Neural progenitor cell (in vitro differentiated cells): ENCODE data around the gene BATF. TPM values are rescaled to one million over a fixed set of nuclear protein-coding genes. Genes with fewer than 3 reads are reported as not detected.

Source experiments
- DNase-seq: peaks from one replicate; pipeline ENCODE4 v3.0.0-alpha.2; 2016; ENCODE audit warnings: low spot score
- H2AFZ ChIP-seq: fragments of 200-600 bp; sonication (generic); replicated peaks from 2 replicates; pipeline ENCODE4 v1.6.1; 2016; ENCODE audit warnings: antibody characterized with exemption
- H3F3A ChIP-seq: fragments of 200-600 bp; sonication (generic); 2 replicates; pipeline ENCODE4 v1.6.1; 2016; ENCODE audit warnings: antibody characterized with exemption, low read depth
- H3K27ac ChIP-seq: fragments of 200-600 bp; sonication (generic); 2 replicates; pipeline ENCODE4 v1.5.1; 2016; ENCODE audit warnings: mild to moderate bottlenecking
- H3K27me3 ChIP-seq: fragments of 200-600 bp; sonication (generic); 2 replicates; pipeline ENCODE4 v1.6.1; 2016; ENCODE audit warnings: mild to moderate bottlenecking, moderate library complexity
- H3K36me3 ChIP-seq: fragments of 200-600 bp; sonication (generic); 2 replicates; pipeline ENCODE4 v1.5.1; 2016
- H3K4me1 ChIP-seq: fragments of 200-600 bp; sonication (generic); 2 replicates; pipeline ENCODE4 v1.6.1; 2016; ENCODE audit warnings: mixed run types
- H3K4me2 ChIP-seq: fragments of 200-600 bp; sonication (generic); 2 replicates; pipeline ENCODE4 v1.6.1; 2016
- H3K4me3 ChIP-seq: fragments of 200-600 bp; sonication (generic); 2 replicates; pipeline ENCODE4 v1.5.1; 2016
- H3K79me2 ChIP-seq: fragments of 200-600 bp; sonication (generic); 2 replicates; pipeline ENCODE4 v1.6.1; 2016; ENCODE audit warnings: low read depth
- H3K9ac ChIP-seq: fragments of 200-600 bp; sonication (generic); 2 replicates; pipeline ENCODE4 v1.6.1; 2016
- H3K9me3 ChIP-seq: fragments of 200-600 bp; sonication (generic); 2 replicates; pipeline ENCODE4 v1.5.1; 2016; ENCODE audit warnings: low read depth
- H4K20me1 ChIP-seq: fragments of 200-600 bp; sonication (generic); 2 replicates; pipeline ENCODE4 v1.6.1; 2016; ENCODE audit warnings: low read depth
- H3K27ac Mint-ChIP-seq: 3 replicates; pipeline ENCODE4 v1.8.0; 2021; ENCODE audit warnings: mixed read lengths
- H3K27me3 Mint-ChIP-seq: 2 replicates; pipeline ENCODE4 v1.8.0; 2022; ENCODE audit warnings: low read depth, mild to moderate bottlenecking, inconsistent platforms, moderate library complexity, mixed read lengths; ENCODE audit not compliant: insufficient read depth
- H3K36me3 Mint-ChIP-seq: 3 replicates; pipeline ENCODE4 v1.8.0; 2021; ENCODE audit warnings: mixed read lengths
- H3K4me1 Mint-ChIP-seq: 3 replicates; pipeline ENCODE4 v1.8.0; 2021; ENCODE audit warnings: mixed read lengths
- H3K4me3 Mint-ChIP-seq: 3 replicates; pipeline ENCODE4 v1.8.0; 2021; ENCODE audit warnings: mild to moderate bottlenecking, moderate library complexity, mixed read lengths
- H3K9me3 Mint-ChIP-seq: 3 replicates; pipeline ENCODE4 v1.8.0; 2020; ENCODE audit warnings: mixed read lengths
- EZH2 ChIP-seq: fragments of 200-600 bp; sonication (generic); IDR thresholded peaks from 2 replicates; pipeline ENCODE4 v1.6.1; 2017; ENCODE audit warnings: antibody characterized with exemption, mild to moderate bottlenecking, moderate library complexity
- EZH2phosphoT487 ChIP-seq: fragments of 200-600 bp; sonication (generic); IDR thresholded peaks from 2 replicates; pipeline ENCODE4 v1.6.1; 2017; ENCODE audit warnings: antibody characterized with exemption
- total RNA-seq: library from RNA; depleted of rRNA; stranded (reverse); fragments of >200 nt; gene quantifications from 2 replicates; pipeline ENCODE4 v1.2.3, GENCODE V29; 2015; ENCODE audit warnings: low replicate concordance
- TF ChIP-seq, protein P1 (sequence below): fragments of 200-600 bp; sonication (generic); IDR thresholded peaks from 2 replicates; pipeline ENCODE4 v1.5.1; 2017; ENCODE audit warnings: antibody characterized with exemption, mild to moderate bottlenecking

The BATF gene
- total RNA-seq, 1 donor from 2014 or later: not detected

- H3K4me3 ChIP-seq: no peak overlapping the region
- no peaks in the 10 kb centered on the region for H3K79me2 ChIP-seq
- peaks cover 11% of the 10 kb centered on the region for H3K9me3 Mint-ChIP-seq
- no peaks in the 10 kb centered on the region for H3K4me1 ChIP-seq
- no peak overlapping the region for H3K4me3 Mint-ChIP-seq
- H3K27me3 Mint-ChIP-seq: peaks cover 5% of the 10 kb centered on the region
- H3K4me1 Mint-ChIP-seq: peaks cover 7% of the 10 kb centered on the region
- no peak overlapping the region for H3K27ac ChIP-seq
- no peak overlapping the region for H3K9ac ChIP-seq
- no peak for TF ChIP-seq EZH2phosphoT487
- TF ChIP-seq, protein P1, sequence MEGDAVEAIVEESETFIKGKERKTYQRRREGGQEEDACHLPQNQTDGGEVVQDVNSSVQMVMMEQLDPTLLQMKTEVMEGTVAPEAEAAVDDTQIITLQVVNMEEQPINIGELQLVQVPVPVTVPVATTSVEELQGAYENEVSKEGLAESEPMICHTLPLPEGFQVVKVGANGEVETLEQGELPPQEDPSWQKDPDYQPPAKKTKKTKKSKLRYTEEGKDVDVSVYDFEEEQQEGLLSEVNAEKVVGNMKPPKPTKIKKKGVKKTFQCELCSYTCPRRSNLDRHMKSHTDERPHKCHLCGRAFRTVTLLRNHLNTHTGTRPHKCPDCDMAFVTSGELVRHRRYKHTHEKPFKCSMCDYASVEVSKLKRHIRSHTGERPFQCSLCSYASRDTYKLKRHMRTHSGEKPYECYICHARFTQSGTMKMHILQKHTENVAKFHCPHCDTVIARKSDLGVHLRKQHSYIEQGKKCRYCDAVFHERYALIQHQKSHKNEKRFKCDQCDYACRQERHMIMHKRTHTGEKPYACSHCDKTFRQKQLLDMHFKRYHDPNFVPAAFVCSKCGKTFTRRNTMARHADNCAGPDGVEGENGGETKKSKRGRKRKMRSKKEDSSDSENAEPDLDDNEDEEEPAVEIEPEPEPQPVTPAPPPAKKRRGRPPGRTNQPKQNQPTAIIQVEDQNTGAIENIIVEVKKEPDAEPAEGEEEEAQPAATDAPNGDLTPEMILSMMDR: no peak
- TF ChIP-seq EZH2: no peak
- no peak overlapping the region for H3K4me2 ChIP-seq
- H3K27me3 ChIP-seq: no peaks in the 10 kb centered on the region
- DNase-seq: no peak
- H3K9me3 ChIP-seq: no peaks in the 10 kb centered on the region
- no peaks in the 10 kb centered on the region for H4K20me1 ChIP-seq
- no peak overlapping the region for H3K27ac Mint-ChIP-seq
- H3K36me3 Mint-ChIP-seq: peaks cover 7% of the 10 kb centered on the region
- H2AFZ ChIP-seq: no peak overlapping the region
- no peaks in the 10 kb centered on the region for H3K36me3 ChIP-seq
- H3F3A ChIP-seq: no peaks in the 10 kb centered on the region
Measured at GRCh38 chr14:75595226-75595625, 73.0 kb downstream of the BATF start.

Other genes starting within 250 kb of the BATF start
- 32.9 and 98.6 TPM in 2 replicates for gene FOS, start 243.6 kb upstream of the BATF start, total RNA-seq
- 2.5 and 8.4 TPM in 2 replicates for gene JDP2, start 94.4 kb upstream of the BATF start, total RNA-seq
- 1.7 and 2.8 TPM in 2 replicates for gene FLVCR2, start 56.2 kb downstream of the BATF start, total RNA-seq
- 29.3 and 31.2 TPM in 2 replicates for gene ERG28, start 138.4 kb downstream of the BATF start, total RNA-seq
- gene TTLL5, start 138.8 kb downstream of the BATF start, total RNA-seq: 27.1 and 61.4 TPM in 2 replicates